Activated CD4-positive, alpha-beta T cell treated with anti-CD3 and anti-CD28 coated beads, Interleukin-2, amount 10 ng/mL, durations not matched to agents 24 days and 14 days (primary cell): ENCODE results near the gene PROX2. TPM values are rescaled to one million over a fixed set of nuclear protein-coding genes. Genes with fewer than 3 reads are reported as not detected.
A peak's percentile ranks its signal among the peaks of the same experiment; 100 is the strongest.

Experiments used
- DNase-seq: peaks from one replicate; pipeline ENCODE4 v3.0.0; 2022
- H3K27ac Mint-ChIP-seq: one replicate; pipeline ENCODE4 v1.8.0; 2022; ENCODE audit warnings: mild to moderate bottlenecking, mixed read lengths
- H3K27me3 Mint-ChIP-seq: one replicate; pipeline ENCODE4 v1.8.0; 2022; ENCODE audit warnings: mixed read lengths
- H3K36me3 Mint-ChIP-seq: one replicate; pipeline ENCODE4 v1.8.0; 2022; ENCODE audit warnings: low read depth, mild to moderate bottlenecking, mixed read lengths
- H3K4me1 Mint-ChIP-seq: one replicate; pipeline ENCODE4 v1.8.0; 2021; ENCODE audit warnings: mixed read lengths
- H3K4me3 Mint-ChIP-seq: one replicate; pipeline ENCODE4 v1.8.0; 2022; ENCODE audit warnings: mild to moderate bottlenecking, moderate library complexity, mixed read lengths
- H3K9me3 Mint-ChIP-seq: one replicate; pipeline ENCODE4 v1.8.0; 2021; ENCODE audit warnings: mixed read lengths
- intact Hi-C: fragments of 100-400 bp; cut with micrococcal nuclease; formaldehyde crosslinking; loops from one replicate; pipeline ENCODE4 v1.15.1; 2023
- total RNA-seq: library from RNA; stranded (reverse); gene quantifications from 2 replicates; pipeline ENCODE4 v1.2.3, GENCODE V29; 2022

PROX2 gene
- total RNA-seq, 1 donor from 2014 or later: not detected

GRCh38 chr14:74913986-74914573 lies 38.1 kb upstream of the PROX2 start:
- no peaks in the 10 kb centered on the region for H3K4me1 Mint-ChIP-seq

DNA sequence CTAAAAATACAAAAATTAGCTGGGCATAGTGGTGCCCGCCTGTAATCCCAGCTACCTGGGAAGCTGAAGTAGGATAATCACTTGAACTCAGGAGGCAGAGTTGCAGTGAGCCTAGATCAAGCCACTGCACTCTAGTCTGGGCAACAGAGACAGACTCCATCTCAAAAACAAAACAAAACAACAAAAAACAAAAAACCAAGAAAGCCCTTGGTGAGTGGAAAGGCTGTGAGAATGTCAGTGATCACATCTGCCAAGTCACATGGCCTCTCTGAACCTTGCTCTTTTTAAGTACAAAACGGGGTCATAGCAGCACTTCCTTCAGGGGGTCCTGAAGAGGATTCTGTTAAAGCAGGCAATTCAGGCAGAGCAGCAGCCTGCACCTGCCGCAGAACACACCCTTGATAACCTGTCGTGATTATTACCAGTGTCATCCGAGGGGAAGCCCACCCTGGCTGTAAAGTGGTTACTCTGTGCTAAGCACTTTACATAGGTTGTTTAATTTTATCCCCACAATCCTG lies 37.5 kb upstream of the PROX2 start:
- Mint-ChIP-seq H3K36me3 (no peaks in the 10 kb centered on the region), H3K4me3 (no peak overlapping the region), H3K4me1 (no peaks in the 10 kb centered on the region), H3K27me3 (no peaks in the 10 kb centered on the region), H3K27ac (no peak overlapping the region), H3K9me3 (no peaks in the 10 kb centered on the region)
- intact Hi-C loops: no loop called here
- DNase-seq: no peak

More at GRCh38 chr14:74913986-74914573, 38.1 kb upstream of the PROX2 start:
- Mint-ChIP-seq H3K36me3 (no peaks in the 10 kb centered on the region), H3K27ac (no peak overlapping the region), H3K4me3 (no peak overlapping the region), H3K9me3 (no peaks in the 10 kb centered on the region), H3K27me3 (no peaks in the 10 kb centered on the region)
- DNase-seq: peak; percentile 70
- intact Hi-C loops: no loop called here

GRCh38 chr14:74912801-74913200 lies 36.9 kb upstream of the PROX2 start:
- Mint-ChIP-seq H3K4me1 (no peaks in the 10 kb centered on the region), H3K36me3 (no peaks in the 10 kb centered on the region), H3K9me3 (no peaks in the 10 kb centered on the region), H3K27ac (no peak overlapping the region), H3K27me3 (no peaks in the 10 kb centered on the region), H3K4me3 (no peak overlapping the region)
- intact Hi-C loops: no loop called here
- DNase-seq: no peak

DNA sequence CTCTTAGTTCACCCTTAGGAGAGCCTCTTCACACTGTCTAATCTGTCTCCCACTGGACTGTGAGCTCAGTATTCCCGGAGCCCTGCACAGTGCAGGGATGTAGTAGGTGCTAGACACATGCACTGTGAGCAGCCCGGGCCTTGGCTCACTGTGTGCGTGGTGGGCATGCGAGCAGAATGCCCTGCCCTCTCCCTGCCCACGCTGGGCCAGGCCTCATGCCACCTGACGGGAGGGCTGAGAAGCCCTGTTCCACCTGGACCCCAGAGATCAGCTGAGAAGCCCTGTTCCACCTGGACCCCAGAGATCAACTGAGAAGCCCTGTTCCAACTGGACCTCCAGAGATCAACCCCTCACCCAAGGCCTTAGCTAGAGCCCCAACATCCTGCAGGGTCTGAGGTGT lies 36.2 kb upstream of the PROX2 start:
- no peak overlapping the region for H3K27ac Mint-ChIP-seq
- H3K36me3 Mint-ChIP-seq: no peaks in the 10 kb centered on the region
- H3K4me3 Mint-ChIP-seq: no peak overlapping the region
- H3K4me1 Mint-ChIP-seq: no peaks in the 10 kb centered on the region
- intact Hi-C loops: no loop called here
- H3K9me3 Mint-ChIP-seq: no peaks in the 10 kb centered on the region
- no peaks in the 10 kb centered on the region for H3K27me3 Mint-ChIP-seq
- DNase-seq: no peak

DNA sequence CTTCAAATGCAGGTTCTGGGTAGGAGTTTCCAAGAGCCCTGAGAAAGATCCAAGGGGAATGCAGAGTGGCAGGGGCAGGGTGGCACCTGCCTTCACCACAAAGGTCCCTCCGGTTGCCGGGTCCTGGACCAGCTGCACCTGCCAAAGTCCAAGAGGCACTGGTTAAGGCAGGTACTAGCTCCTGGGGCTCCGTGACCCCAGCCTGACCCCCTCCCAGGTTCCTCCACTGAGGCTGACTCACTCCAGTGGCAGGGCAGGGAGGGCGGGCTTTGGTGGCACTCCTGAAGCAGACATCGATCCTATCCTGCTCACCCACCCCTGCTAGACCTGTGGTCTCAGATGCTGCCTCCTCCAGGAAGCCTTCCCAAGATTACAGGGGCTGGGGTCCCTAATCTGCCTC lies 35.8 kb upstream of the PROX2 start:
- no peak for DNase-seq
- Mint-ChIP-seq H3K27ac (no peak overlapping the region), H3K36me3 (no peaks in the 10 kb centered on the region), H3K4me3 (no peak overlapping the region), H3K4me1 (no peaks in the 10 kb centered on the region), H3K9me3 (no peaks in the 10 kb centered on the region), H3K27me3 (no peaks in the 10 kb centered on the region)
- intact Hi-C loops: no loop called here

DNA sequence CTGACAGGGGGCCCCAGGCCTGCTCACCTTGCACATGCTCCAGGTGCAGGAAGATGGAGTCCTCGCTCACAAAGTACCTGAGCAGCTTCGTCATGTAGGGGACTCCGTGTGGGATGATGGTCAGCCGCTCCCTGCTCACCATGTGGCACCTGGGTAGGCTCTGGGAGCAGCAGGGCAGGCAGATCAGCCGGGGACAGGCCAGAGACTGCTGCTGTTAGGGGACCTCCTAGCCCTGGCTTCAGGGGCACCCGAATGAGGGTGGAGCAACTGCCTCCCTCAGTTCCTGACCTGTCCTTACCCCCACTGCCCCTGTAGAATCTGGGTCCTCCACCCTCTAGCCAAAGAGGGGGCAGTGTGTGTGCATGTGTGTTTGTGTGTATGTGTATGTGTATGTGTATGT lies 35.3 kb upstream of the PROX2 start:
- Mint-ChIP-seq H3K27me3 (no peaks in the 10 kb centered on the region), H3K36me3 (no peaks in the 10 kb centered on the region), H3K4me1 (no peaks in the 10 kb centered on the region), H3K27ac (no peak overlapping the region), H3K4me3 (no peak overlapping the region), H3K9me3 (no peaks in the 10 kb centered on the region)
- intact Hi-C loops: no loop called here
- DNase-seq: no peak

DNA sequence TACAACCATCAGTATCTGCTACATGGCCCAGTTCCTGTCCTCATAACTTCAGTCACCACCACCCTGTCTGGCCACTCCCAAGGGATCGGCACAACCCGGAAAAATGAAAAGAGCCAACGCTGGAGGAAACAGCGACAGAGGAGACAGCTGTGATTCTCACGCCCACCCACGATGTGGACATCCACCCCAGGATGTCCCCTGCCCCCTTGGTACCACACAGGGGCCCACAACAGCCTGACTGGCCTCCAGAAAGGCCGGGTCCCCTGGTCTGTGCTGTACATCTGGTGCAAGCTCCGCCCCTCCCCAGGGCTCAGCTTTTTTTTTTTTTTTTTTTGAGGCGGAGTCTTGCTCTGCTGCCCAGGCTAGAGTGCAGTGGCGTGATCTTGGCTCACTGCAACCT lies 34.6 kb upstream of the PROX2 start:
- Mint-ChIP-seq H3K9me3 (no peaks in the 10 kb centered on the region), H3K27me3 (no peaks in the 10 kb centered on the region), H3K36me3 (peaks cover under 1% of the 10 kb centered on the region), H3K4me3 (no peak overlapping the region), H3K4me1 (peaks cover 3% of the 10 kb centered on the region), H3K27ac (no peak overlapping the region)
- DNase-seq: no peak
- intact Hi-C loops: no loop called here

DNA sequence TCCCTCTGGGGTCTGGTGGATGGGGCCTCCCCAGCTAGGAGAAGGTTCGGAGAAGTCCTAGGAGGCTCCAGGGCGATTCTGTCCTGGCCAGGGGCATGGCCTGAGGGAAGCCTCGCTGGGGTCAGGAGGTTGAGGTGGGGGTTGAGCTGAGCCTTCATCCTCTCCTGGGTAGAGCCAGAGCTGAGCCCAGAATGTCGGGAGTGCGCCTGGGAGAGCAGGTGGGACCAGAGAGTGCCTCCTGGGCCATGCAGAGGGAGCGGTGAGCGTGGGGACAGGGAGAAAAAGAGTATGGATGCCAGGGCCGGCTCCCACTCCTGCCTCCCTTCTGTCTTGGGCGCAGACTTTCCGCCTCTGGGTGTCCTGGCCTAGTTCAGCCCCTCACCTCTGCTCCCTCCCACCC lies 34.0 kb upstream of the PROX2 start:
- H3K27me3 Mint-ChIP-seq: no peaks in the 10 kb centered on the region
- peaks cover 5% of the 10 kb centered on the region for H3K4me1 Mint-ChIP-seq
- H3K27ac Mint-ChIP-seq: no peak overlapping the region
- intact Hi-C loops: no loop called here
- no peaks in the 10 kb centered on the region for H3K9me3 Mint-ChIP-seq
- H3K36me3 Mint-ChIP-seq: peaks cover 3% of the 10 kb centered on the region
- DNase-seq: no peak
- H3K4me3 Mint-ChIP-seq: no peak overlapping the region

- Mint-ChIP-seq H3K4me3 (no peak overlapping the region), H3K4me1 (peaks cover 5% of the 10 kb centered on the region), H3K36me3 (peaks cover 7% of the 10 kb centered on the region), H3K27me3 (no peaks in the 10 kb centered on the region), H3K27ac (no peak overlapping the region), H3K9me3 (no peaks in the 10 kb centered on the region)
- DNase-seq: no peak
- intact Hi-C loops: no loop called here
Measured at GRCh38 chr14:74909501-74909900, 33.6 kb upstream of the PROX2 start.

GRCh38 chr14:74908861-74909341 lies 33.0 kb upstream of the PROX2 start:
- peaks cover 11% of the 10 kb centered on the region for H3K36me3 Mint-ChIP-seq
- H3K27ac Mint-ChIP-seq: no peak overlapping the region
- no peak for DNase-seq
- intact Hi-C loops: no loop called here
- no peak overlapping the region for H3K4me3 Mint-ChIP-seq
- H3K9me3 Mint-ChIP-seq: no peaks in the 10 kb centered on the region
- no peaks in the 10 kb centered on the region for H3K27me3 Mint-ChIP-seq
- H3K4me1 Mint-ChIP-seq: peaks cover 5% of the 10 kb centered on the region

DNA sequence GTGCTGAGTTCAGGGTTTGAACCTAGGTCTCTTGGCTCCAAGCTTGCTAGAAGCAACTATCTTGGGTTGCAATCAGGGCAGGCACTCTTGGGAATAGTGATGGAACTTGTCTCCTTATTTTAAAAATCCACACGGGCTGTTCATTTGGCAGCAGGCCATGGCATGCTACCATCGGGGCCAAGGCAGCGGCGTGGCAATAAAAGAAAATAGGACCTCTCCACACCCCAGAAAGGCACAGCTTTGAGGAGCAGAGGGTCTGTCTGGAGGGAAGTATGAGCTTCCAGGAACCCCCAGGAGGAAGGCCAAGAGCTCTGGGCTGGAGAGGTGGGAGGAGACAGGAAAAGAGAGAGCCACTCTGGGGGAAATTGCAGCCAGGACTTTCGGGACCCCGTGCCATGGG lies 31.8 kb upstream of the PROX2 start:
- H3K36me3 Mint-ChIP-seq: peaks cover 18% of the 10 kb centered on the region
- H3K27me3 Mint-ChIP-seq: no peaks in the 10 kb centered on the region
- intact Hi-C loops: no loop called here
- H3K9me3 Mint-ChIP-seq: no peaks in the 10 kb centered on the region
- H3K27ac Mint-ChIP-seq: peak overlapping the region; percentile 8
- no peak overlapping the region for H3K4me3 Mint-ChIP-seq
- no peak for DNase-seq
- H3K4me1 Mint-ChIP-seq: peaks cover 5% of the 10 kb centered on the region

GRCh38 chr14:74906925-74907521 lies 31.1 kb upstream of the PROX2 start:
- H3K27me3 Mint-ChIP-seq: no peaks in the 10 kb centered on the region
- no peak for DNase-seq
- H3K9me3 Mint-ChIP-seq: no peaks in the 10 kb centered on the region
- H3K4me1 Mint-ChIP-seq: peaks cover 5% of the 10 kb centered on the region
- H3K4me3 Mint-ChIP-seq: no peak overlapping the region
- H3K36me3 Mint-ChIP-seq: peaks cover 24% of the 10 kb centered on the region
- no peak overlapping the region for H3K27ac Mint-ChIP-seq
- intact Hi-C loops: no loop called here

GRCh38 chr14:74905595-74906142 lies 29.7 kb upstream of the PROX2 start:
- H3K9me3 Mint-ChIP-seq: no peaks in the 10 kb centered on the region
- H3K27ac Mint-ChIP-seq: peak overlapping the region; percentile 41
- H3K27me3 Mint-ChIP-seq: no peaks in the 10 kb centered on the region
- peak; percentile 93 for DNase-seq
- H3K4me3 Mint-ChIP-seq: no peak overlapping the region
- H3K36me3 Mint-ChIP-seq: peaks cover 33% of the 10 kb centered on the region
- H3K4me1 Mint-ChIP-seq: peaks cover 5% of the 10 kb centered on the region
- intact Hi-C loops: loop anchor here (1.0 kb wide), 1 partner anchor 44 kb away; no protein-coding TSS in a partner anchor

GRCh38 chr14:74904635-74905503 lies 28.9 kb upstream of the PROX2 start:
- DNase-seq: no peak
- Mint-ChIP-seq H3K36me3 (peaks cover 39% of the 10 kb centered on the region), H3K4me3 (no peak overlapping the region), H3K27me3 (no peaks in the 10 kb centered on the region), H3K9me3 (no peaks in the 10 kb centered on the region), H3K27ac (peak overlapping the region; percentile 10), H3K4me1 (peaks cover 5% of the 10 kb centered on the region)
- intact Hi-C loops: loop anchor here (1.0 kb wide), 1 partner anchor 44 kb away; no protein-coding TSS in a partner anchor
